COLO829 (cell line): ENCODE data around the gene DNAH8.

ENCODE experiments used
- DNase-seq: peaks from one replicate; pipeline ENCODE4 v3.0.0; 2012; ENCODE audit warnings: low spot score

Gene DNAH8

DNA sequence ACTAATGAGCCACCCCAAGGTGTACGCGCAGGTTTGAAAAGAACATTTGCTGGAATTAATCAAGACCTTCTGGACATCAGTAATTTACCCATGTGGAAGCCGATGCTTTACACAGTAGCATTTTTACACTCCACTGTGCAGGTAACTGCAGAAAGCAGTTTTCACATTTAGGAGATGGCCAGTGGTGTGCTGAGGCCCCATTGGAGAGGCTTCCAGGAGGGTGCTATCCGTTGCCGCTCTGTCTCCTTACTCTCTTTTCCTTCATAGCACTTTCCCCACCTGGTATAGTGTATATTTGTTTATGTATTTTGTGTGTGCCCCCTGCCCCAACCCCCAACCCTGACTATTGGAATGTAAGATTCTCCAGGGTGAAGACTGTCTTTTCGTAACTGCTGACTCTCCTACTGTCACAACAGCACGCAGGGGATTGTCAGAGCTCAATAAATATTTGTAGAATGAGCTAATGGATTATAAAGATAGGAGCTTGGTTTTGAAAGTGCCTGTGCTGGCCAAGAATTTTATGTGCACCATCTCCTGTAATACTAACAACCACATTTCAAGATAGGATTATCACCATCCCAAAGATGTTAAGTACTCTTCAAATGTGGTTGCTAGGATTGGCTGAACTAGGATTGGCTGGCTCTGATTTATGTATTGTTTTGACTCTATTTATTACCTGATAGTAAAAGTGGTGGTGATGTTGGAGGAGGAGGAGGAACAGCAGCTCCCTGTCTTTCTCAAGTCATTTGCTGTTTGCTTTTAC is 259.5 kb downstream of the DNAH8 start:
- no peak for DNase-seq

DNA sequence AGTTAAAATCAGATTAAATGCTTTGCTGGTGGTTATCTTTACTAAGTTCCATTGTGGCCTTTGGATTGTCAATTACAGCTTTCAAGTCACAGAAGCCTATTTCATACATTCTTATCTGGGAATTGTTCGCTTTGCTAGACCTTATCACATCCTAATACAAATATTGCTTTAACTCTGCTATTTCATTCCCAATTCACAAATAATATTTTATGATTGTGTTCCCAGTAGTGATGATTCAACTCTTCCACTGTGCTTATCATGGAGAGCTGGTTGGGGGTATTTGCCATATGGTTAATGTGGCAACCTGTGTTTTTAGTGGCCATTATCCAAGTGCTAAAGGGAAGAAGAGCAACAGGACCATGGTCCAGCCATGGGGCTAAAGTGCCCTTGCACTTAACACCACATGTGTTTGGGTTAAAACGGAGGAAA is 260.5 kb downstream of the DNAH8 start:
- no peak for DNase-seq

DNA sequence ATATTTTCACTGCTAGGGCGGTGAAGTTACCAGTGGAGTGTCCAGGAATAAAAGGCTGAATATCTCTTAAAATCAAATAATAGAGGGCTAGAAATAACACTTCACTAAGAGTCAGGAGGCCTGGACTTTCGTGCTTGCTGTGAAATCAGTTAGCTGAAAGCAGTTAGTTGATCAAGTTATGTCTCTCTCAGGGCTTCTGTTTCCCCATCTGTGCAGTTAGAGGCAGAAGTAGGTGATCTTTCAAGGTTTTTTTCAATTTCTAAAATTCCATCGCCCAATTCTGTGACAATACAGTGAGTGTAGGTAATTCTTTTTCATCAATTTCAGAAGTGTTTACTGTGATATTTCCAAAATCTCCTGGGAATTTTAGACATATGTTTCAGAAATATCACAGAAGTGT is 260.9 kb downstream of the DNAH8 start:
- no peak for DNase-seq

- no peak for DNase-seq
Measured at GRCh38 chr6:38976801-38977500, 261.8 kb downstream of the DNAH8 start.

- DNase-seq: no peak
Measured at GRCh38 chr6:38978139-38978704, 263.1 kb downstream of the DNAH8 start.

GRCh38 chr6:38982470-38982869 is 267.4 kb downstream of the DNAH8 start:
- no peak for DNase-seq

DNA sequence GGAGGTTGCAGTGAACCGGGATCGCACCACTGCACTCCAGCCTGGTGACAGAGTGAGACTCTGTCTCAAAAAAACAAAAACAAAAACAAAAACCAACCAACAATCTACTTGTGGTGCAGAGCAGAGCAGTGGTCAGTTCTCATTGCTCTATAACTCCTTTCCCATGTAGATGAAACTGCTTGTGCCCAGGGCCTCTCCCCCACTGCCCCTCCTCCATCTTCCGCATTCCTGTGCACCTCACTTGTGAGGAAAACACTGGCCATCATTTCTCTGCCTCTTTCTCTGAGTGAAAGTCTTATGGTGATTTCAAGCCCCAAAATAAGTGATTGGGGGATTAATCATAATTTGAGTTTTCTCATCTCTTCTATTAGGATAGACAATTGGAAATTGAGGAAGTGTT is 269.6 kb downstream of the DNAH8 start:
- DNase-seq: no peak

- DNase-seq: no peak
Measured at GRCh38 chr6:38985839-38986238, 270.7 kb downstream of the DNAH8 start.

- no peak for DNase-seq
Measured at GRCh38 chr6:38987503-38987902, 272.4 kb downstream of the DNAH8 start.

DNA sequence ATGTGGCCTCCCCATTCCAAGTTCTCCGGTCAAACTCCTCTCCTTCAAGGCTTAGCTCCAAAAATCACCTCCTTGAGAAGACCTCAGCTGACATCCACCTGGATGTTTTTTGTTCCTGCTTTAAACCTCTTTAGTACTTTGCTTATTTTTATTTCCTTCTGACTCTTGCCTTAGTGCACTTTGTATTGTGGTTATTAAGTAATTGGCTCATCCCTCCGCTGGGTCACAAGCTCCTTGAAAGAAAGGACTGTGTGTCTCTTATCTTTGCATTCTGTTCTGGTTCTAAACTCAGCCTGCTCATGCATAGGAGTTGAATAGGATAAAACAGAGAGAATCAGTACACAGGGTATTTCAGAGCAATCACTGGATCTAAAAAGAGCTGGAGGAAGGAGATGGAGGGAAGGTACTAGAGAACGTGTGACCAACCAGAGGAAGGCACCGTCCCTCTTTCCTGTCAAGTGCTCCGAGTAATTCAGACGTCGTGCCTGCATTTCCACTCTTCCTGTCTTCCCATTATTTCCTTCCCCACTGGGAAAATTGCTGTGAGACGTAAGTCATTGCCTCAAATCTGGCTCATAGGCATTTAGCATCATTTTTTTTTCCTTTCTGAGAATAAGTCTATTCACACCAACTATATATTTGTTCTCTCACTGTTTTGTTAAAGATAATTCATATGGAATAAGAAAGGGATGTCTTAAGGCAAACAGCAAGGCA is 273.8 kb downstream of the DNAH8 start:
- DNase-seq: no peak

- DNase-seq: no peak
Measured at GRCh38 chr6:38990475-38990874, 275.4 kb downstream of the DNAH8 start.

GRCh38 chr6:38996676-38997075 is 281.6 kb downstream of the DNAH8 start:
- no peak for DNase-seq

- no peak for DNase-seq
Measured at GRCh38 chr6:38997128-38997761, 282.1 kb downstream of the DNAH8 start.

DNA sequence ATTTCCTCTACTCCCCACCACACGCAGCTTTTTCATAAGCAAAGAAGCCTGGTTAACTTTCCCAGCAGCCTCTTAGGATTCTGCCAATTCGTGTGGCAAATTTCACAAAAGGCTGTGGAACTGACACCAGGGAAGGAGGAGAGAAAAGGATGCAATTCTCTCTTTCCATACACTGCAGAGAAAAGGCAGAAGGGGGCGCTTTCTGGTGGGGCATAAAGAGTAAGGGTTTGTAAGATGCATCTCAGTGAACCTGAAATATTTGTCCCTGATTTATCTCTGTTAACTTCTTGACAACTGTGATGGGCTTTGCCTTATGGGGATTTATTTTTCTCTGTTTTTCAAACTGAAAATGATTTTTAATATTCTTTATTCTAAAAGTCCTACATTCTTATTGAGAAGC is 288.0 kb downstream of the DNAH8 start:
- DNase-seq: peak; percentile 7

- no peak for DNase-seq
Measured at GRCh38 chr6:39003492-39003891, 288.4 kb downstream of the DNAH8 start.

DNA sequence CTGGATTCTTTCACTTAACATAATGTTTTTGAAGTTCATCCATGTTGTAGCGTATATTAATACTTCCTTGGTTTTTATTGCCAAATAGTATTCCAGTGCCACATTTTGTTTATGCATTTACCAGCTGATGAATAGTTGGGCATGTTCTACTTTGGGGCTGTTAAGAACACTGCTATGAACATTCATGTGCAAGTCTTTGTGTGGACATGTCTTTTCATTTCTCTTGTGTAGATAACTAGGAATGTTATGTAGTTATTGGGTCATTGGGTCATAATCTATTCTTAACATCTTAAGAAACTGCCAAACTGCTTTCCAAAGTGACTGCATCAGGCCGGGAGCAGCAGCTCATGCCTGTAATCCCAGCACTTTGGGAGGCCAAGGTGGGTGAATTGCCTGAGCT is 289.7 kb downstream of the DNAH8 start:
- DNase-seq: no peak

- no peak for DNase-seq
Measured at GRCh38 chr6:39005774-39006173, 290.7 kb downstream of the DNAH8 start.

GRCh38 chr6:39007575-39007974 is 292.5 kb downstream of the DNAH8 start:
- no peak for DNase-seq

DNA sequence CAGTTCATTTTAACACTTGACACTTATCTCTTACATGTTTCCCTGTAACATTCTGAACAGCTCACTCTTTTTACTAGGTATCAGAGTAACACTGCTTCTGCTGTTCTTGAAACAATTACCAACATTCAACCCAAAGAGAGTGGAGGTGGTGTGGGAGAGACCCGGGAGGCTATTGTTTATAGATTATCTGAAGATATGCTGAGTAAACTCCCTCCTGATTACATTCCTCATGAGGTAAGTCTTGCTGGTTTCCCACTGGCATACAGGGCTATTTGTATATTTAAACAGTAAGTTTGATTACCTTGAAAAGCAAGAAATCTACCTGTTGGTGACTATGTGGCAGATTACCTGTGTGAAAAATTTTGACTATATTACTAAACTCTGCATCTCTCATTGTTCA is 293.6 kb downstream of the DNAH8 start:
- no peak for DNase-seq

- DNase-seq: no peak
Measured at GRCh38 chr6:39009476-39009875, 294.4 kb downstream of the DNAH8 start.

- DNase-seq: no peak
Measured at GRCh38 chr6:39016839-39017546, 301.9 kb downstream of the DNAH8 start.

GRCh38 chr6:39017547-39017880 is 302.4 kb downstream of the DNAH8 start:
- DNase-seq: no peak
